NCI-H446 treated with DMSO at 0.1 percent for 48 hours (cell line): ENCODE results near the gene RXRB.

Experiments
- DNase-seq: peaks from one replicate; lab custom pipeline; 2025; lab: John Stamatoyannopoulos, UW

RXRB gene

DNA sequence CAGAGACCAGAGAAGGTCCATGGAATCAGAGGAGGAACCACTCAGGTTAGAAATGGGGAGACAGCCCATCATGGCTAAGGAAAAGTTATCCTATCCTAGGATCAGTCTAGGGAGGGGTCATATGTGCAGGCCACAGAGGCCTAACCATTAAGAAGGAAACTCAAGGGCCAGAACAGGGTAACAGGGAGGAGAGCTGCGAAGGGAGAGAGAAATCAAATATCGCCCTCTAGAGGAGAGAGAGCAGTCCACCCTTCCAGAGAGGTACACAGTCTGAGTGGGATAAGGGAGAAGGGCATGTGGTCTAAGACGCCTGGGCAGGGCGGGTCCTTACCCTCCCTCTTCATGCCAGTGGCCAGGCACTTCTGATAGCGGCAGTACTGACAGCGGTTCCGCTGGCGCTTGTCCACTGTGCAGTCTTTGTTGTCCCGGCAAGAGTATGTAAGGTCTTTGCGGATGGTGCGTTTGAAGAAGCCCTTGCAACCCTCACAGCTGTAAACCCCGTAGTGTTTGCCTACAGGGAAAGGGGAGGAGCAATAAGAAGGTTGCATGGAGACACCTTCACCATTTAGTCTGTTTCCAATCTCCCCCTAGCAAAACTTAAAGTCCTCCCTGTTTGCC is 2.9 kb downstream of the RXRB start:
- DNase-seq = peak; percentile 28

DNA sequence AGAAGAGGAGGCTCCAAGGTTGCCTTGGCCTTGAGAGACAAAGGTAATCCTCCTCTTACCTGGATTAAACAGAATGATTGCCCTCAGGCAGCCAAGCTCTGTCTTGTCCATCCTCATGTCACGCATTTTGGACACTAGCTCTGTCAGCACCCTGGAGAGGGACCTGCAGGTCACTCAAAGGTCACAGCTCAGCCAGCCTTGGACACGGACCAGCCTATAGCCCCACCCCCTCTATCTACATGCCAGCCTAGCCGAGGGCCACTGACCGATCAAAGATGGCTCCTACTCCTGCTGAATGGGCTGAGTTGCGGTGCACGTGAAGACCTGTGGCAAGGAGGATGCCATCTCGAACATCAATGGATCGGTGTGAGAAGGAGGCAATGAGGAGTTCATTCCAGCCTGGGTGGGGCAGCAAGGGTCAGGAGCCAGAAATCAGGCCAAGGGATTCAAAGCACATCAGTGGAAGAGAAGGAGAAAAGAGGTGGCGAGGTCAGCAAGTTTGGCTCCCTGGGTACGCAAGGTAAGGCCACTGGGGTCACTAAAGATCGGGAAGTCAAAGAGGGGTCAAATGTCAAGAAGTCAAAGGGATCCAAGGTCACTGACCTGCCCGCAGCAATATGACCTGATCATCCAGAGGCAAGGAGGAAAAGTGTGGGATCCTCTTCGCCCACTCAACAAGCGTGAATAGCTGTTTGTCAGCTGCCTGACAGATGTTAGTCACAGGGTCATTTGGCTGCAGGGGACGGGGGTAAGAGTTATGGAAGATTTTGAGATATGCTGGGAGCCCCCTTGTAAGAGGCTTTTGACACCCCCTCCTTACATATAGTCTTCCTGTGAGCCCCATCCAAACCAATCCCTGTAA is 4.9 kb downstream of the RXRB start:
- no peak for DNase-seq

DNA sequence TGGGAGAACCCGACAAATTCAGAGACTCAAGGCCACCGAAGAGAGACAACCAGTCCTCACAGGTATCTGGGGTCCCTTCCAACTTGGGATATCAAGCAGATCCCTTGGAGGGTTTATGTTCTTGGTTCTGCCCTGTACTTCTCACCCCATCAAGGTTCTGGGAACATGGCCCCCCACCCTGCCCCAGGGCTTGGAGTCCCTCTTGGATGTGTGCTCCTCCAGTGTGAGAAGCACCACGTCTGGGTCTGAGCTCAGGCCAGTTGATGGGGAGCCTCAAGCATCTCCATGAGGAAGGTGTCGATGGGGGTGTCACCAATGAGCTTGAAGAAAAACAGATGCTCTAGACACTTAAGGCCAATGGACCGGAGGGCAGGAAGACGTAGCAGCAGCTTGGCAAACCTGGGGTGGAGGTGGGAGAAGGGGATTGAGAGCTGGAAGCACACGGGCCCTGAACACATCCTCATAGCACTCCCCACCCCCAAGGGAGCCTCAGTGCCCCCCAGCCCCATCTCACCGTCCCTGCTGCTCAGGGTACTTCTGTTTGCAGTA is 6.0 kb downstream of the RXRB start:
- no peak for DNase-seq

DNA sequence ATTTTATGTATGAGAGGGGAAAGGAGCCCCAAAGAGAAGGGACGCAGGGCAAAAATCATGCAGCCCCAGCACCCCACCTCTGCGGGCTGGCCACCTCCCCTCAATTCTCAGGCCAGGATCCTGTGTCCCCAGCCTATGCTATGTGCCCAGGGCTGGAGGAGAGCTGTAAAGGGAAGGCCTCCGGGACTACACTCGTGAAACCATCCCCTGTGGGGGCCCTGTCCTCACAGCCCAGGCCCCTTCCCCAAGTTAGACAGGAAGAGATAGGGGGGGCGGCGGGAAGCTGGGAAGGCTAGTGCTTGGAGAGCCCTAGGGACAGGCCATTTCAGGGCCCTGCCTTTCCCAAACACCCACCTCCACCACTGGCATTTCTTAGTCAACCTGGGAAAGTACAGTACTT is 6.8 kb downstream of the RXRB start:
- no peak for DNase-seq

DNA sequence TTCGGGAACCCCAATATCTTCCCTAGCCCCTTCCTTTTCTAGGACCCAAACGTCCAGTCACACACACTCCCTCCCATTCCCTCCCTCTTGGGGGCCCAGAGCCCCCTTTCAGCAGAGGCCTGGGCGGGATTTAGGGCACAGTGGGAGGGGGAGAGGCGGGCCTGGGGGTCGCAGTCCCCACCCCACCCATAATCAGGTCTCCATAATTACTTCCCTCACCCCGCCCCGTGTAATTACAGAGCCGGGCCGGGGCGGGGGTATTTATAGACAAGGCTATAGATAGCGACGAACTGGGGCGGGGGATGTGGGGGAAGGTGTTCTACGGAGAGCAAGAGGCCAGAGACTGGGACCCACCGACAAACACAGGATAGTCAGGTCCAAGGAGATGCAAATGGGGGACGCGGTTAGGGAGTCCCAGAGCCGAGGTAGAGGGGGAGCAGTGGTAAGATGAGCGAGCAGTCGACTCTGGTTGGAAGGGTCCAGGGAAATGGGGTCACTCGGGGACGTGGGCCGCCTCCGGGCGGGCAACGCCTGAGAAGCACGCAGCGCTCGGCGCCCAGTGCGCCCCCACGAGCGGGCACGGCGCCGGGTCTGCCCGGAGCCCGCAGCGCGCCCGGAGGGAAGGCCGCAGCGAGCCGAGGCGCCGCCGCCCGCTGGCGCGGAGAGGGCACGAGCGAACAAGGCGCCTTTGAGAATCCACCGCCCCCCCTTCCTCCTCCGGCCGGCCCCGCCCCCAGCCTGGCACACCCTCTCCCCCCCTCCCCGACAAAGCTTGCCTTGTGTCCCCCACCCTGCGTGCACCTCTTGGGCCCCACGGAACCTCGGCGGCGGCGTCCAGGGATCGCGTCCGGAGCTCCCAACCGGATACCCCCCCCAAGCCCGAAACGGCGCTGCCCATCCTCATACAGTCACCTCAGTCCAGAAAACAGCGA is 7.5 kb downstream of the RXRB start:
- DNase-seq = no peak

DNA sequence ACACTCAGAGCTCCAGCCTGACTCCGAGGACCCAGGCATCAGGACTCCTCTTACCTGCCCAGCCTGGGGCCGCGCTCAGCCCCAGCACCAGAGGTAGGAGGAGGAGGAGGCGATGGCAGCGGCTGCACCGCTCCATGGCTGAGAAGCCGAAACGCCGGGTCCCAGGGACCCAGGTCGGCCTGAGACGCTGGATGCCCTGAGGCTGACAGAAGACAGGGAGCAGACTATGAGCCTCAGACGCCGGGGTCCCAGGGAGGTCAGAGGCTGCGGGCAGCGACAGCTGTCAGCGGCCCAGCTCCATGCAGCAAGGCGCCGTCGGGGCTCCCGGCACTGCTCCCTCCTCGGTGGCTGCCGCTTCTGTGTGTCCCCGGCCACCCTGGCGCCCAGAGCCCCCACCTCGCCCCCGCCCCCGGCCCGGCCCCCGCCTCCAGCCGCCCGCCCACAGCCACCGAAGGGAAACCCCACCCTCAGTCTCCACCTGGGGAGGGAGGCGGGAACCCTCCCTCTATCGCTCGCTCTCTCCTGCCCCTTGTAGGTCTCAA is 8.3 kb downstream of the RXRB start, which contains the start of gene COL11A2:
TSS of gene COL11A2 (minus strand) at position 363 of the 542 bp plus-strand sequence. CDS start at position 136, 227 bp downstream.
- DNase-seq = no peak

DNA sequence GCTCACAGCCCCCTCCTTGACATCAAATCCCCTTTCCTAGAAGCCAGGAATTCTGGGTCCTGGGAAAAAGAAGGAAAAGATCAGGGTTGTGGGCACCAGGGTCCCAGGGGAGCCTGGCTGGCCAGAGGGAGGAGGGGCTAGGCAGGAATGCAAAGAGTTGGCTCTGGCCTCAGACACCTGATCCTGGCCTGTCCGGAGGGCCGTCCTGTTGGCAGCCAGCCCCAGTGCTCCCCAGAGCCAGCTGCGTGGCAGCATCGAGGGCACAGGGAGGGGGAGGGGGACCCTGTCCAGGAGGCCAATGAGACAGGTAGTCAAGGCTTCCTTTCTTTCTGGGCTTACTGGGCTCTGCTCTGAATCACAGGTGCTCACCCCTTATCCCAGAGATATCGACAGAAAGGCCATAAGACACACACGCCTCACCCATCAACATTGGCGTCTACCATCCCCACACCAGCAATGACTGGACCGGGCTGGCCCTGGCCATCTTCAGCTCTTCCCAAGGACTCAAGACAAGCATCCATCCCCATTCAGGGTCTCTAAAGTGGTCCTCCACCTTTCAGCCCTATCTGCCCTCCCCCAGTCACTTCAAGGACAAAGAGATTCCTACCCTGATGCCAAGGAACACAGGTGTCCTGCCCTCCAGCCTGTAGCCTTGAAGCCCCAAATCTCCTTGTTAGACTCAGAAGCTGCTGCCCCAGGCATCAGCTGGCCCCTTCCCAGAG is 8.9 kb downstream of the RXRB start:
- no peak for DNase-seq

DNA sequence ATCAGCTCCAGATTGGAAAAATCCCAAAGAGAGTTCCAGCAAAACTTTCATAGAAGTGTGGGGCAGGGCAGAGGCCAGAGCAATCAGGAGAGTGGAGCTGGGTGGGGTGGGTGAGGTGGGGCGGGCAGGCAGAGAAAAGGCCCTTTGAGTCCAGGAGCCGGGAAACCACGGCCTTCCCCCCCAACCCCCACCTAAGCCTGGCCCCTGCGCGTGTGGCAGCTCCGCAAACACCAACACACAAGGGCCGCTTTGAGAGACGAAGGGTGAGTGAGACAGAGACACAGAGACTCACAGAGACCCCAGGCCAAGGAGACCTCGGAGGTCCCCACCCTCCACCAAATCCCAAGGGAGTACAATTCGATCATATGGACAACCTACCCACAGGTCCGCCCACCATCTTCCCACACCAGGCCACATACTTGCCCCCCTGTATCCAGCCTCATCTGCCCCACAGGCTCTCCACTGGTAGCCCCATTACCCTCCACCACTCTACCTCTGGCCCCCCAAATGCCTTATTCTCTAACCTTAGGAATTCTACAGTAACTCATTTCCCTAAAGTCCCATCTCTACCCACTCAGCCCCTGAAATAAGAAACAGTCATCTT is 9.9 kb downstream of the RXRB start:
- DNase-seq = no peak

DNA sequence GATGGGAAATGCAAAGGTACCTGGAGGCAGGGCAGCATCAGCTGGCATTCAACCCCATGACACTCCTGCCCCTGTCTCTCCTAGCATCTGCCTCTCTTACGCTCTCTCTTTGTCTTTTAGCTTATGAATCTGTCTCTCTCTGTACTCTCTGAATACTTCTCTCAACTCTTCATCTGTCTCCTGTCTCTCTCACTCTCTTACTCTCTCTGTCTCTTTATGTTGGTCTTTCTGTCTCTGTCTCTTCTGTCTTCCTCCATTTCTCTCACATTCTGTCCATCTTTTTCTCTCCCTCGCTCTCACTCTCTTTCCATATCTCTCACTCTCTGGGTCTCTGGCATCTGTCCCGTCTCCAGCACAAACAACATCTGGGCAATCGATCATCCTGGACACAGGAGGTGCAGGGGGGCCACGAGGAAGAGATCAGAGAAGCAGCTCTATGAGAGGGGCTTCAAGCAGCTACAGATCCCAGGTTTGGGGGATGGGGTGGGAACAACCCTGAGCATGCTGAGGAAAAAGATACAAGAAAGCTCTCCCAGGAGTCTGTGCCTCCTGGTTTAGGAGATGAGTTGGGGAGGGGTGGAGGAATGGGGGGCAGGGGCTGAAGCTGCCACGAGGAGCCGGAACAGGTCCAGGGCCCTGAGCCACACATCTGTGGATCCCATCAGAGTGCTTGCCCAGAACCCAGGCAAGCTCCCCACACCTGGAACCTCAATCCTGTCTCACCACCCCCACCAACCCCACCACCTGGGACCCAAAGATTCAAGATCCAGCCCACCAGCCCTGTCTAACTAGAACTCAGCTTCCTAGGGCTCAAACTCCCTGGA is 10.6 kb downstream of the RXRB start:
- no peak for DNase-seq

DNA sequence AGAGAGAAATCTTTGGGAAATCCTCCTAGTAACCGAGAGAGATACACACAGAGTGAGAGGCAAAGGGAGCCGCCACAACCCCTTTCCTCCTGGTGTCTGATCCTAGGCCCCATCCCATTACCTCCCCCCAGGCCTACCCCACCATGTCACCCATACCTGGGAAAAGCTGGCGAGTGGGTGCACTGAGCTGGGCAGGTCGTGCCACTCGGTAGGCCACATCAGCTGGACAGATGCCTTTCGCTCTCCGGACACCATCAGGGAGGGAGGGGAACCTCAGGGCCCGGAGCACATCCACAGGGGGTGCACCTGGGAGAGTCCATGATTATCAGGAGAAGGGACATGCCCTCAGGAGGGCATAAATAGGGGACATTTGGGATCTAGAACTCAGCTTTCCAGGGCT is 11.3 kb downstream of the RXRB start:
- no peak for DNase-seq

DNA sequence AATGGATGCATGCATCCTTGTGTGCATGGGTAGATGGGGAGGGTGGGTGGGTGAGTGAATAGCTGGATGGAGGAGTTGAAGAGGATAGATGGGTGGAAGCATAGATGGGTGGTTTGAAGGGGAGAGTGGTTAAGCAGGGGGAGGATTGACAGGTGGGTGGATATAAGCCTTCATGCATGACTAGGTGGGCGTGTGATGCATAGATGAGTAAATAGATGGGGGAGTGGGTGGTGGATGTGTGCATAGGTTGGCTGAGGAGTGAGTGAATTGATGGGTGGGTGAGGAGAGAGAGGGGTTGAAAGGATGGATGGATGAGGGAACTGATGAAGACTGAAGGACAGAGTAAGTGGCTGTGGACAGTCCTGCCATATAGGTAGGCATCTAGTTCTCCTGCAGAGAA is 12.7 kb downstream of the RXRB start:
- DNase-seq = no peak

DNA sequence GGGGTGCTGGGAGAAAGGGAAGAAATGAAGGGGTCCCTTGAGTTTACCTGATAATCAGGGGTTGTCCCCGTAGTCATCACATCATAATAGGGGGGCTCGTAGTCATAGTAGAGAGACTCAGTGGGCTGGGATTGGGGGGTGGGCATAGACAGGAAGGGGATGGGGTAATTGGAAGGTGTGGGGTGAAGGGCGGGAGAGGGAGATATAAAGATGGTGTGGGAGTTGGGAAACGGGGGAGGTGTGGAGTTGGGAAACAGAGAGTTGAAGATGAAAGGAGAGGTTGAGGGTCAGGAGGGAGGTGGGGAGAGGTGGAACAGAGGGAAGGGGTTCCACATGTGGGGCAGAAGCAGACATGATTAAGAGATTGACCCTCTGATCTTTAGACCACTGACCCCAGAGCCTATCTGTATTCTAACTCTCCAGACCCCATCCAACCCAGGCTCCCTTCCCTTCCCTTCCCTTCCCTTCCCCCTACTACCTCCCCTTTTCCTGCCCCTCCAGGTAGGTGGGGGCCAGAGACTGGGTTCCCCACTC is 14.7 kb downstream of the RXRB start:
- DNase-seq = no peak

DNA sequence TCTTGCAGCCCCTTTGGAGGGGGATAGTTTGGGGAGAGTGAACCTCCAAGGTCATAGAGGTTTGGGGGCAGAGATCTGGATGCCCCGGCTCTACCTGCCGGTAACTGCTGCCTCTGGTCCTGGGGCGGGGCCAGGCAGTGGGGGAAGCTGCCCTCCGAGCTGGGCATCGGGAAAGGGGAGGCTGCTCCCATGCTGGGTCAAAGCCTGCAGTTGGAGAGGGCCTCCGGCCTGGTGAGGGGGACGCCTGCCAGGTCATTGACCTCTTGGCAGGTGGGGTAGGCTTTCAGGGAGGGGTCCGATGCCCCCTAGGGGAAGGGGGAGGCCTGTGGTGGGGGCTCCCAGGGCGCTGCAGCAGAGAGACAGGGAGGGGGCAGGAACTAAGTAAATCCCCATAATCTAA is 15.3 kb downstream of the RXRB start:
- DNase-seq = no peak

DNA sequence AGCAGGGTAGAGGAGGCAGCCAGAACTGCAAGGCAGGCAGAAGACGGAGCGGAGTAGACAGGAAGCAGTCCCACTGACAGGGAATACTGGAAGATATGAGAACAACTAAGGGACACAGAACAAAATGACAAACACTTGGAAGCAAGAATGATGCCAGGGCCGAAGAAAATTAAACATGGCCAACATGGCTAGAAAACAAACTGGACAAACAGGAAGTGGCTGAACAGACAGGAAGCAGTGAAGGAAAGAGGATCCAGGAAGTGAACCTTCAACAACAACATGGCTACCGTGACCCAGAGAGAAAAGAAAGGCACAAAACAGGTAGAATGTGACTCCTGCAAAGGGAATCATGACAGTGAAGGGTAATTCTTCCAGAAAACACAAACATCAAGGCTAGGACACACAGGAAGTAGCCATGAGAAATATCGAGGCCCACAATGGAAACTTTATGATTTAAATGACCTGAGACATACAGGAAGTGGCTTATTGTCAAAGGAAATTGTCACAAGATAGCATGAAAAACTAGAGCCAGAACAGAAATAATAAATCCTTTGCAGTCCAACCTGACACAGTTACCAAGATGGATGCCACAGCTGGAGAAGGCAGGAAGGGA is 17.3 kb downstream of the RXRB start:
- no peak for DNase-seq

DNA sequence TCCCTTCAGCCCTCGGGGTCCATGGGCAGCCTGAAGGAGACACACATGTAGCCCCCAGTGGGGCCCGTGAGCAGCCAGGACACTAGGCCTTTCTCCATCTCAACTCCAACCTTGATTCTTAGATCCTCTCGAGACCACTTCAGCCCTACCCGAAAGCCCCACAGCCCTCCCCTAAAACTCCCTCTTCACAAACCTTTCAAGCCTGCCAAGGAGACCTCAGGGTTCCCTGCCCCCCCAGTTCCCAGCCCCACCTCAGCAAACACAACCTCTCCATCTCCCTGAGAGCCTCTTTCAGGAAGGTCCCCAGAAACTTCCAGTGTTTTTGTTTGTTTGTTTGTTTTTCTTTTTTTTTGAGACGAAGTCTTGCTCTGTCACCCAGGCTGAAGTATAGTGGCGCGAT is 19.3 kb downstream of the RXRB start:
- no peak for DNase-seq

DNA sequence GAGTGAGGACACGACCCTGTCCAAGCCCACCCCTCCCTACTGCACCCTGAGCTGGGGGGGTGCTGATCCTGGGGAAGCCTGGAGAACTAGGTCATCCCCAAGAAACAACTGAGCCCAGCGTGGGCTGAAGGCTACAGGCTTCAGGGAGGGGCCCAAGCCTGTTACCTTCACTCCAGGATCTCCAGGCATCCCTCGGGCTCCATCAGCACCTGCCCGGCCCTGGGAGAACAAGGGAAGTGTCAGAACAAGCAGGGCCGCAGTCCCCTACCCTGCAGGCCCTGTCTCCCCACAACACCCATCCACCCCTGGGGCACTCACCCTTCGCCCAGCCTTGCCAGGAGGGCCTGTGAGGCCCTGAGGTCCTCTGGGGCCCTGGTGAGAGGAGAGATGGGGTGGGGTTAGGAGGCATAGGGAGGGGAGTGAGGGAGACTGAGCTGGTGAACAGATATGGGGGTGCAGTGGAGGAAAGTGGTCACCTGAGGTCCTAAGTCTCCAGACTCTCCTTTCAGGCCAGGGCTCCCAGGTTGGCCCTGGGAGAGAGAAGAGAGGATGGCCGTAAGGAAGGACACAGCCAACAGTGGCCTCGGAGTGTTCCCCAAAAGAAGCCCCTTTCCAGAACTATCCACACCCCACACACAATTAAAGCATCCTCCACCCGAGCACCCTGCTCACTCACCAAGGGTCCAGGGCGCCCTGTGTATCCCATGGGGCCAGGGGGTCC is 21.6 kb downstream of the RXRB start:
- no peak for DNase-seq

DNA sequence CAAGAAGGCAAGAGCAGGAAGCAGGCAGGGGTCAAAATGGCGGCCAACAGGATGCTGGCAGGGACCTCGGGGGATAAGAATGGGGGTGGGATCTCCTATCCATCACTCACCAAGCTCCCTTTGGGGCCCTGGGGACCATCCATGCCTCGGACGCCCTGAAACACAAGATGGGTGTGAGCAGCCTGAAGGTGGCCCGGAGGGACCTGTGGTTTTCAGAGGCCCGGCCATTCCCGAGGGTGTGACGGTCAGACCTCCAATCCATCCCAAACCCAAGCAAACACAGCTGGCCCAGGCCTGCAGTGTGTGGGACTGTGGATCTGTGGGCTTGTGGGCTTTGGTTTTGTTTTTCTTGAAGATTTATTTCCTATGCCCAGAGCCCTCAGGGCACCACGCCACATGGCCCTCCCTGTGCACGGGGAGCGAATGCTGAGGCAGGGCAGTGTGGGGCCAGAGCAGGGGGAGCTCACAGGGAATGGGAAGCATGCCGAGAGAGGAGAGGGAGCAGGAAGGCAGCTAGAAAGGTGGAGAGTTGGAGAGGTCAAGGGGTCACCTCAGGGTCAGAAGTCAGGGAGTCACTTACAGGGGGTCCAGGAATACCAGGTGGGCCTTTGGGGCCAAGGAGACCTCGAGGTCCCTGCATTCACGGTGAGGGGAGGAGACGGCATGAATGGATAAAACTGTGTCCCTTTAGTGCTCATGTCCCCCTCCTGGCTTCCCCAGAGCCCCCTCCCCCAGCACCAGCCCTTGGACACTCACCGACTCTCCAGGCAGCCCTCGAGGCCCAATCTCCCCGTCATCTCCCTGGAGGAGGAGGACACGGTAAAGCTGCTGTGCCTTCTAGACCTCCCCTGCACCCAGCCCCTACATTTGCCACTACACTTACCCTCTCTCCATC is 22.7 kb downstream of the RXRB start:
- DNase-seq = no peak
